Mucosa of descending colon (tissue), 3 donors: ENCODE results near the gene HPGD. TPM values are rescaled to one million over a fixed set of nuclear protein-coding genes. Genes with fewer than 3 reads are reported as not detected.

Source experiments
- ATAC-seq: fragments of 200-7000 bp; cut with Tn5 transposase; one replicate; pipeline ENCODE4 v1.9.1; 2020; ENCODE audit warnings: mild to moderate bottlenecking, moderate library complexity
- DNase-seq, 3 donors: peaks; one replicate each; pipeline ENCODE4 v3.0.0-alpha.2; 2020
- H3K36me3 ChIP-seq: fragments of 200-600 bp; one replicate; pipeline ENCODE4 v1.8.0; 2021; ENCODE audit warnings: low read depth, mild to moderate bottlenecking
- H3K4me1 ChIP-seq: fragments of 200-600 bp; one replicate; pipeline ENCODE4 v1.8.0; 2021; ENCODE audit warnings: low read depth, mild to moderate bottlenecking
- H3K4me3 ChIP-seq: fragments of 200-600 bp; one replicate; pipeline ENCODE4 v1.8.0; 2021; ENCODE audit warnings: mild to moderate bottlenecking
- H3K9me3 ChIP-seq: fragments of 200-600 bp; one replicate; pipeline ENCODE4 v1.8.0; 2021; ENCODE audit warnings: mild to moderate bottlenecking
- CTCF ChIP-seq: fragments of 200-600 bp; IDR thresholded peaks from one replicate; pipeline ENCODE4 v1.8.0; 2022; ENCODE audit warnings: antibody characterized with exemption, mild to moderate bottlenecking
- intact Hi-C, 2 donors: fragments of 100-400 bp; cut with DNase I in 1 of 2; cut with micrococcal nuclease in 1 of 2; formaldehyde crosslinking; loops; one replicate each; pipeline versions ENCODE4 v1.11.0 to v1.11.1; 2022; cut with DNase I, micrococcal nuclease
- total RNA-seq, 3 donors: library from RNA; stranded (reverse); fragmentation: NEBNext Ultra II Directional in 2 of 3; extraction: Animal tissue kit (Norgen Biotek cat#: 25700) in 2 of 3; gene quantifications; one replicate each; pipeline versions ENCODE4 v1.2.1 to v1.2.4, GENCODE V29; 2021 to 2023
- donor health status: DM: no; HTN: no; CAD: no; lungs with moderate emphysema.
- donor health status: DM: no; HTN: no; CAD: no.
- donor health status: DM: no; HTN: yes; CAD: no.

The HPGD gene
- total RNA-seq, 3 donors from 2014 or later, result 177 to 256 (median 237) TPM

- ATAC-seq, result no peak
- Histone ChIP-seq H3K4me1 (no peaks in the 10 kb centered on the region), H3K4me3 (no peak overlapping the region), H3K9me3 (no peaks in the 10 kb centered on the region), H3K36me3 (no peaks in the 10 kb centered on the region)
- no peak for DNase-seq
- intact Hi-C loops, result no loop called here
- TF ChIP-seq CTCF, result no peak
These were observed 1.6 kb downstream of the HPGD start for GRCh38 chr4:174520660-174521059.

GRCh38 chr4:174517502-174518445, 4.5 kb downstream of the HPGD start:
- H3K36me3 ChIP-seq, result no peaks in the 10 kb centered on the region
- intact Hi-C loops, result no loop called here
- ATAC-seq (no peak), DNase-seq (no peak)
- no peak for TF ChIP-seq CTCF
- no peaks in the 10 kb centered on the region for H3K9me3 ChIP-seq
- no peak overlapping the region for H3K4me3 ChIP-seq
- H3K4me1 ChIP-seq, result no peaks in the 10 kb centered on the region

- peak; percentile 52 for ATAC-seq
- no peaks in the 10 kb centered on the region for H3K4me1 ChIP-seq
- no peaks in the 10 kb centered on the region for H3K36me3 ChIP-seq
- TF ChIP-seq CTCF, result no peak
- DNase-seq, result no peak
- no peaks in the 10 kb centered on the region for H3K9me3 ChIP-seq
- no peak overlapping the region for H3K4me3 ChIP-seq
- intact Hi-C loops, result no loop called here
These were observed 5.5 kb downstream of the HPGD start for GRCh38 chr4:174516794-174517193.

- intact Hi-C loops, result no loop called here
- TF ChIP-seq CTCF, result no peak
- no peak for DNase-seq
- no peaks in the 10 kb centered on the region for H3K4me1 ChIP-seq
- no peaks in the 10 kb centered on the region for H3K9me3 ChIP-seq
- no peak for ATAC-seq
- no peaks in the 10 kb centered on the region for H3K36me3 ChIP-seq
- no peak overlapping the region for H3K4me3 ChIP-seq
These were observed 5.9 kb downstream of the HPGD start for GRCh38 chr4:174516345-174516744.

GRCh38 chr4:174512745-174513144, 9.5 kb downstream of the HPGD start:
- TF ChIP-seq CTCF, result no peak
- H3K4me1 ChIP-seq, result no peaks in the 10 kb centered on the region
- H3K4me3 ChIP-seq, result no peak overlapping the region
- no peak for DNase-seq
- intact Hi-C loops, result no loop called here
- no peaks in the 10 kb centered on the region for H3K36me3 ChIP-seq
- ATAC-seq, result no peak
- H3K9me3 ChIP-seq, result no peaks in the 10 kb centered on the region
